HepG2 (cell line): ENCODE results near the gene WDR54. TPM values are rescaled to one million over a fixed set of nuclear protein-coding genes. Genes with fewer than 3 reads are reported as not detected.

Source experiments
- BRD4 ChIP-seq: sonication (generic); formaldehyde crosslinking; IDR thresholded peaks from 2 replicates; pipeline ENCODE4 v1.4.0; 2020; ENCODE audit warnings: missing genetic modification reagents
- GTF2F1 ChIP-seq: fragments of 150-350 bp; IDR thresholded peaks from 2 replicates; pipeline ENCODE4 v1.6.1; 2014; ENCODE audit warnings: low read length
- JARID2 ChIP-seq: sonication (generic); formaldehyde crosslinking; IDR thresholded peaks from 2 replicates; pipeline ENCODE4 v1.8.1; 2023; ENCODE audit warnings: missing genetic modification reagents, inconsistent platforms; ENCODE audit not compliant: insufficient replicate concordance
- MTA3 ChIP-seq: sonication (generic); formaldehyde crosslinking; IDR thresholded peaks from 2 replicates; pipeline ENCODE4 v1.4.0; 2020; ENCODE audit warnings: missing genetic modification reagents
- RFXANK ChIP-seq: IDR thresholded peaks from 2 replicates; pipeline ENCODE4 v1.6.1; 2016
- SETDB1 ChIP-seq: sonication (generic); formaldehyde crosslinking; IDR thresholded peaks from 2 replicates; pipeline ENCODE4 v1.5.1; 2020; ENCODE audit warnings: missing genetic modification reagents, mild to moderate bottlenecking, borderline replicate concordance
- SIX1 ChIP-seq: sonication (generic); formaldehyde crosslinking; IDR thresholded peaks from 2 replicates; pipeline ENCODE4 v1.4.0; 2020; ENCODE audit warnings: missing genetic modification reagents, borderline replicate concordance
- SOX5 ChIP-seq: IDR thresholded peaks from 2 replicates; pipeline ENCODE4 v1.6.1; 2016; ENCODE audit warnings: borderline replicate concordance
- TCF12 ChIP-seq, 2 experiments: fragments of 450-650 bp in 1 of 2; sonication (generic) in 1 of 2; formaldehyde crosslinking in 1 of 2; IDR thresholded peaks; 2 replicates each; pipeline versions ENCODE4 v1.6.1 to v1.8.0; 2017 to 2022; ENCODE audit warnings: antibody characterized with exemption in 1 of 2, mild to moderate bottlenecking in 1 of 2, missing genetic modification reagents in 1 of 2, moderate library complexity in 1 of 2
- THAP11 ChIP-seq: IDR thresholded peaks from 2 replicates; pipeline ENCODE4 v1.6.1; 2016; ENCODE audit warnings: missing biosample characterization, missing genetic modification reagents
- ZFP1 ChIP-seq: IDR thresholded peaks from 2 replicates; pipeline ENCODE4 v1.6.1; 2016
- ZFP36 ChIP-seq: fragments of 150-350 bp; IDR thresholded peaks from 2 replicates; pipeline ENCODE4 v1.6.1; 2018; ENCODE audit warnings: borderline replicate concordance, low read length, low read depth; ENCODE audit not compliant: partially characterized antibody
- ZFP90 ChIP-seq: sonication (generic); formaldehyde crosslinking; IDR thresholded peaks from 2 replicates; pipeline ENCODE4 v1.8.0; 2022; ENCODE audit warnings: missing genetic modification reagents, mild to moderate bottlenecking, inconsistent platforms, borderline replicate concordance
- ZNF749 ChIP-seq: sonication (generic); formaldehyde crosslinking; IDR thresholded peaks from 2 replicates; pipeline ENCODE4 v1.8.0; 2022; ENCODE audit warnings: mild to moderate bottlenecking, missing genetic modification reagents, moderate library complexity, borderline replicate concordance
- ZNF772 ChIP-seq: sonication (generic); formaldehyde crosslinking; IDR thresholded peaks from 2 replicates; pipeline ENCODE4 v1.5.0; 2020; ENCODE audit warnings: mild to moderate bottlenecking, missing genetic modification reagents
- ZNF784 ChIP-seq: sonication (generic); formaldehyde crosslinking; IDR thresholded peaks from 2 replicates; pipeline ENCODE4 v1.5.1; 2020; ENCODE audit warnings: missing genetic modification reagents, mild to moderate bottlenecking, borderline replicate concordance
- polyA plus RNA-seq, 8 experiments: library from polyadenylated mRNA; depleted of rRNA in 3 of 8; stranded (reverse) in 7 of 8; unstranded in 1 of 8; fragments of >200 nt; fragmentation: Illumina TruSeq in 4 of 8; extraction: Trizol in 4 of 8; gene quantifications; 2 replicates each; pipeline versions ENCODE4 v1.2.1 to v1.2.3, GENCODE V29; 2011 to 2016; ENCODE audit warnings: low read depth in 4 of 8, missing spikeins in 1 of 8, mixed read lengths in 1 of 8; ENCODE audit not compliant: insufficient read depth in 1 of 8
- total RNA-seq, 5 experiments: library from RNA; depleted of rRNA; stranded (reverse); fragments of >200 nt; fragmentation: Illumina TruSeq; extraction: Trizol; gene quantifications; 2 replicates each; pipeline ENCODE4 v1.2.3, GENCODE V29; 2016; ENCODE audit warnings: low read depth in 1 of 5
- TF ChIP-seq, protein P1 (sequence below): sonication (generic); formaldehyde crosslinking; IDR thresholded peaks from 2 replicates; pipeline ENCODE4 v1.5.0; 2020; ENCODE audit warnings: mild to moderate bottlenecking, missing genetic modification reagents, borderline replicate concordance
- TF ChIP-seq, protein P2 (sequence below): sonication (generic); formaldehyde crosslinking; IDR thresholded peaks from 2 replicates; pipeline ENCODE4 v1.8.0; 2022; ENCODE audit warnings: low read depth, missing genetic modification reagents

WDR54 gene
- total and polyA plus RNA-seq, 2 of the 13 experiments (the other 11 are each of a cell fraction or from before 2014, with no cell fraction given) = 2.0 to 17.3 TPM

GRCh38 chr2:74472086-74472944, 50.8 kb downstream of the WDR54 start, which contains the start of gene MRPL53 (continued):
- TF ChIP-seq MTA3 = no peak
- TF ChIP-seq, protein P1, sequence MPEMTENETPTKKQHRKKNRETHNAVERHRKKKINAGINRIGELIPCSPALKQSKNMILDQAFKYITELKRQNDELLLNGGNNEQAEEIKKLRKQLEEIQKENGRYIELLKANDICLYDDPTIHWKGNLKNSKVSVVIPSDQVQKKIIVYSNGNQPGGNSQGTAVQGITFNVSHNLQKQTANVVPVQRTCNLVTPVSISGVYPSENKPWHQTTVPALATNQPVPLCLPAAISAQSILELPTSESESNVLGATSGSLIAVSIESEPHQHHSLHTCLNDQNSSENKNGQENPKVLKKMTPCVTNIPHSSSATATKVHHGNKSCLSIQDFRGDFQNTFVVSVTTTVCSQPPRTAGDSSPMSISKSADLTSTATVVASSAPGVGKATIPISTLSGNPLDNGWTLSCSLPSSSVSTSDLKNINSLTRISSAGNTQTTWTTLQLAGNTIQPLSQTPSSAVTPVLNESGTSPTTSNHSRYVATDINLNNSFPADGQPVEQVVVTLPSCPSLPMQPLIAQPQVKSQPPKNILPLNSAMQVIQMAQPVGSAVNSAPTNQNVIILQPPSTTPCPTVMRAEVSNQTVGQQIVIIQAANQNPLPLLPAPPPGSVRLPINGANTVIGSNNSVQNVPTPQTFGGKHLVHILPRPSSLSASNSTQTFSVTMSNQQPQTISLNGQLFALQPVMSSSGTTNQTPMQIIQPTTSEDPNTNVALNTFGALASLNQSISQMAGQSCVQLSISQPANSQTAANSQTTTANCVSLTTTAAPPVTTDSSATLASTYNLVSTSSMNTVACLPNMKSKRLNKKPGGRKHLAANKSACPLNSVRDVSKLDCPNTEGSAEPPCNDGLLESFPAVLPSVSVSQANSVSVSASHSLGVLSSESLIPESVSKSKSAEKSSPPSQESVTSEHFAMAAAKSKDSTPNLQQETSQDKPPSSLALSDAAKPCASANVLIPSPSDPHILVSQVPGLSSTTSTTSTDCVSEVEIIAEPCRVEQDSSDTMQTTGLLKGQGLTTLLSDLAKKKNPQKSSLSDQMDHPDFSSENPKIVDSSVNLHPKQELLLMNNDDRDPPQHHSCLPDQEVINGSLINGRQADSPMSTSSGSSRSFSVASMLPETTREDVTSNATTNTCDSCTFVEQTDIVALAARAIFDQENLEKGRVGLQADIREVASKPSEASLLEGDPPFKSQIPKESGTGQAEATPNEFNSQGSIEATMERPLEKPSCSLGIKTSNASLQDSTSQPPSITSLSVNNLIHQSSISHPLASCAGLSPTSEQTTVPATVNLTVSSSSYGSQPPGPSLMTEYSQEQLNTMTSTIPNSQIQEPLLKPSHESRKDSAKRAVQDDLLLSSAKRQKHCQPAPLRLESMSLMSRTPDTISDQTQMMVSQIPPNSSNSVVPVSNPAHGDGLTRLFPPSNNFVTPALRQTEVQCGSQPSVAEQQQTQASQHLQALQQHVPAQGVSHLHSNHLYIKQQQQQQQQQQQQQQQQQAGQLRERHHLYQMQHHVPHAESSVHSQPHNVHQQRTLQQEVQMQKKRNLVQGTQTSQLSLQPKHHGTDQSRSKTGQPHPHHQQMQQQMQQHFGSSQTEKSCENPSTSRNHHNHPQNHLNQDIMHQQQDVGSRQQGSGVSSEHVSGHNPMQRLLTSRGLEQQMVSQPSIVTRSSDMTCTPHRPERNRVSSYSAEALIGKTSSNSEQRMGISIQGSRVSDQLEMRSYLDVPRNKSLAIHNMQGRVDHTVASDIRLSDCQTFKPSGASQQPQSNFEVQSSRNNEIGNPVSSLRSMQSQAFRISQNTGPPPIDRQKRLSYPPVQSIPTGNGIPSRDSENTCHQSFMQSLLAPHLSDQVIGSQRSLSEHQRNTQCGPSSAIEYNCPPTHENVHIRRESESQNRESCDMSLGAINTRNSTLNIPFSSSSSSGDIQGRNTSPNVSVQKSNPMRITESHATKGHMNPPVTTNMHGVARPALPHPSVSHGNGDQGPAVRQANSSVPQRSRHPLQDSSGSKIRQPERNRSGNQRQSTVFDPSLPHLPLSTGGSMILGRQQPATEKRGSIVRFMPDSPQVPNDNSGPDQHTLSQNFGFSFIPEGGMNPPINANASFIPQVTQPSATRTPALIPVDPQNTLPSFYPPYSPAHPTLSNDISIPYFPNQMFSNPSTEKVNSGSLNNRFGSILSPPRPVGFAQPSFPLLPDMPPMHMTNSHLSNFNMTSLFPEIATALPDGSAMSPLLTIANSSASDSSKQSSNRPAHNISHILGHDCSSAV (CRISPR knock-in tag) = peak; percentile 66; the same call in 1 of the 2 replicates
- peak; percentile 44 for TF ChIP-seq JARID2 (CRISPR knock-in tag)
- TF ChIP-seq ZFP90 (CRISPR knock-in tag) = peak; percentile 95
- peak; percentile 98; the same call in 1 of the 2 replicates for TF ChIP-seq ZNF784
- TF ChIP-seq TCF12 (IDR thresholded peaks at IDR 0.05) = no peak
- peak; percentile 88; the same call in 1 of the 2 replicates for TF ChIP-seq TCF12 (CRISPR knock-in tag; IDR thresholded peaks at IDR 0.05)
- TF ChIP-seq SETDB1 (CRISPR knock-in tag) = no peak; the same call in 1 of the 2 replicates
- no peak for TF ChIP-seq GTF2F1
- peak; percentile 97 for TF ChIP-seq BRD4 (CRISPR knock-in tag)
- peak; percentile 98 for TF ChIP-seq ZNF772 (CRISPR knock-in tag)
- TF ChIP-seq SIX1 (CRISPR knock-in tag) = peak; percentile 25; the same call in 1 of the 2 replicates
- 0 out of 2 replicates have a peak, but pooled peaks have one; percentile 43 for TF ChIP-seq ZFP1
- peak; percentile 99 for TF ChIP-seq ZNF749
- 0 out of 2 replicates have a peak, but pooled peaks have one; percentile 44 for TF ChIP-seq SOX5
- peak; percentile 96 for TF ChIP-seq THAP11
- TF ChIP-seq, protein P2, sequence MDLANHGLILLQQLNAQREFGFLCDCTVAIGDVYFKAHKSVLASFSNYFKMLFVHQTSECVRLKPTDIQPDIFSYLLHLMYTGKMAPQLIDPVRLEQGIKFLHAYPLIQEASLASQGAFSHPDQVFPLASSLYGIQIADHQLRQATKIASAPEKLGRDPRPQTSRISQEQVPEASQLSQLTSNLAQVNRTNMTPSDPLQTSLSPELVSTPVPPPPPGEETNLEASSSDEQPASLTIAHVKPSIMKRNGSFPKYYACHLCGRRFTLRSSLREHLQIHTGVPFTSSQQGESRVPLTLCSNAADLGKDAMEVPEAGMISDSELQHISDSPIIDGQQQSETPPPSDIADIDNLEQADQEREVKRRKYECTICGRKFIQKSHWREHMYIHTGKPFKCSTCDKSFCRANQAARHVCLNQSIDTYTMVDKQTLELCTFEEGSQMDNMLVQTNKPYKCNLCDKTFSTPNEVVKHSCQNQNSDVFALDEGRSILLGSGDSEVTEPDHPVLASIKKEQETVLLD = peak; percentile 71; the same call in 1 of the 2 replicates
- 0 out of 2 replicates have a peak, but pooled peaks have one; percentile 61 for TF ChIP-seq RFXANK (CRISPR knock-in tag)
- TF ChIP-seq ZFP36 = no peak
